ENCODE results near the gene ZNF232. TPM values are rescaled to one million over a fixed set of nuclear protein-coding genes. Genes with fewer than 3 reads are reported as not detected.
"Not testable (repeated sequence)": the region's sequence is repeated elsewhere in the genome, so short reads cannot be mapped to it uniquely, and the experiment has no call there.

ZNF232 gene
- total RNA-seq, 1 donor from 2014 or later: 7.3 TPM

DNA sequence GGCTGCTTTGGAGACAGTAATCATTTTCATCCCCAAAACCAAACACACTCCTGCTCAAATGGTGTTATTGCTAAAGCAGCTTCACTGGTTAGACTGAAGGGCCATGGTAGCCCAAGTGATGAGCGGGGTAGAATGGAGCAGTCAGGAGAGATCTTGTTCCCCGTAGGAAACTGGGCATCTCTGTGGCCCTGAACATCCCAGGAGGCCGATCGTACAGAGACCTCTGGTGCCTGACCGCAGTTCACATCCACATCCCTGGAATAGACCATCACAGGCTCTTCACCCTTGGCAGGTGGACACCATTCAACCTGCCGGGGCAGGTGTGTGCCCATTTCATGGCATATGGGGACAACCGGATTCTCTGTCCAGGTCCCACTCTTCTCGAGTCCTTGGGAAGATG lies 18.1 kb upstream of the ZNF232 start:
- not testable (repeated sequence) for DNase-seq

GRCh38 chr17:5128905-5129535 lies 17.3 kb upstream of the ZNF232 start:
- no peak for DNase-seq

DNA sequence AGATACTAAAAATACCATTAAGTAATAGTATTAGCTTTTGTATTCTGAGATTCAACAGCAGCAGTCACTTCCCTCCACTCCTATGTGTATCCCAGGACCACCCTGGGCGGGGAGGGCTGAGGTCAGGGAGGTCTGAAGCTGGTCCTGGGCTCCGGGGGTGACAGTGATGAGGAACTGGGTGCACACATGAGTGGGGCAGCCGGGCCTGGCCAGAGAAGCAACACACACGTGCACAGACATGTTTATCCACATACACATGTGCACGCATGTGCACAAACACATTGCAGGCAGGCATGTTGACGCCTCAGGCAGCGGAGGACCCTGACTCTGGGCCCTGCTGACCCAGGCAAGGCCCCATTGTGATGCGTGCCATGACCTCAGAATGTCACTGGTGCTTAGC lies 16.7 kb upstream of the ZNF232 start:
- not testable (repeated sequence) for DNase-seq

- DNase-seq: no peak
These were observed 16.2 kb upstream of the ZNF232 start for GRCh38 chr17:5127910-5128309.

DNA sequence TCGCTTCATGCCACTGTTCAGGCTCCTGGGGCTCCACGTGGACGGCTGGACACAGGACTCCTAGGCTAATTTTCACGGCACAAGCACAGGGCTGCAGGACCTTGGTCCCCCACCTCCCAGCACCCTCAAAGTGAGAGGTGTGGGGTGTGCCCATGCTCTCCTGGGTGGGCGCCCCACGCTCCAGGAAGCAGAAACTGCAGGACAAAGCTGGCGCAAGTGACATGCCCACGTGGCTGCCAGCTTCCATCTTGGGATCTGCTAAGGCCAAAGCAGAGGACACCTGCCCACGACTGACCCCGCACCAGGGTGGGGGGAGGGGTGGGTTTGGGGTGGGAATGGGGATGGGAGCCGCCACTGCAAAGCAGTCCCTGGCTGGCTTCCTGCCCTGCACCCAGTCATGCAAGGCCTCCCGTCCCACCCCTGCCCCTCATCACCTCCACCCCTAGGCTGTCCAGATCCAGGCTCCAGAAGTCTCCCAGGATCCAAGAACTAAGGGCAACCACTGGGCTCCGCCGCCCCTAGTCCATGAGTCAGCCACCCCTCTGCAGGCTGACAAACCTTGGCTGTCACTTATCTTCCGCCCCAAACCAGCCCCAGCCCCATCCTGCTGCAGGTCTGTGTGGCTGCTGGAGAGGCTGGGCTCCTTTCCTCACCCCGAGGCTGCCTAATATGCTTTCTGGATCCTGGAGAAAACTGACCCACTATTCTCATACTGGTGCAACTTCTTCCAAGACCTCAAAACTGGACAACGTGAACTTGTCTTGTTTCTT lies 15.2 kb upstream of the ZNF232 start:
- no peak for DNase-seq

DNA sequence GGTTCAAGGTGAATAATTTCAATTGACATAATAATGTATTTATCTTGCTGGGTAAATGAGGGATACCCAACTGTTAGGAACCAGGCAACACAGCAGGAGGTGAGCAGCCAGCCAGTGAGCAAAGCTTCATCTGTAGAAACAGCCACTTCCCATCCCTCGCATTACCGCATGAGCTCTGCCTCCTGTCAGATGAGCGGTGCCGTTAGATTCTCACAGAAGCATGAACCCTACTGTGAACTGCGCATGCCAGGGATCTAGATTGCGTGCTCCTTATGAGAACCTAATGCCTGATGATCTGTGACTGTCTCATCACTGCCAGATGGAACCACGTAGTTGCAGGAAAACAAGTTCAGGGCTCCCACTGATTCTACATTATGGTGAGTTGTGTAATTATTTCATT lies 13.2 kb upstream of the ZNF232 start:
- not testable (repeated sequence) for DNase-seq

DNA sequence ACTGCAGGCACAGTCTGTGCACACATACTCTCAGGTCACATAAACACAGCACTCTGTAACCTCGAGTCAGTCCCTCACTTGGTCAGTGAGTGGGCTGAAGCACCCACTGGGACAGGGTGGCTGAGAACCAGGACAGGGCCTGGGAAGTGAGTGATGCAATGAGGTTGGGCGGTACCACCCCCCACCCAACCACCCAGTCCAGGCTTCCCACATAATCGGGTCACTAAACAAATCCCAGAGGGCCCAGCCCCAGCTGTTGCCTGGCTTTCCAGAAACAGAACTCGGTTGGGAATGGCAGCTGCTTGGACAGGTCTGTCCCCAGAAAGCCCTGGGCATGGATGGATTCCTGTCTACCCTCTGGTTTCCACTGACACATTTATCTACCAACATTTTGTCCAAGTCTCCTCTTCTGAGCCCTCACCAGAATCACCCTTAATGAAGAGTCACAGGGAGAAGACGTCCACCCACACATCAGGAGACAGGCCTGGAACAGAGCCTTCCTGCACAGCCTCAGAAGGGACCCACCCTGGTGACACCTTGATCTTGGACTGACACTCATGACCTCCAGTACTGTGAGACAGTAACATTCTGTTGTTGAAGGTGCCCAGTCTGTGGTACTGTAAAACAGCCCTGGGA lies 12.6 kb upstream of the ZNF232 start:
- not testable (repeated sequence) for DNase-seq

DNA sequence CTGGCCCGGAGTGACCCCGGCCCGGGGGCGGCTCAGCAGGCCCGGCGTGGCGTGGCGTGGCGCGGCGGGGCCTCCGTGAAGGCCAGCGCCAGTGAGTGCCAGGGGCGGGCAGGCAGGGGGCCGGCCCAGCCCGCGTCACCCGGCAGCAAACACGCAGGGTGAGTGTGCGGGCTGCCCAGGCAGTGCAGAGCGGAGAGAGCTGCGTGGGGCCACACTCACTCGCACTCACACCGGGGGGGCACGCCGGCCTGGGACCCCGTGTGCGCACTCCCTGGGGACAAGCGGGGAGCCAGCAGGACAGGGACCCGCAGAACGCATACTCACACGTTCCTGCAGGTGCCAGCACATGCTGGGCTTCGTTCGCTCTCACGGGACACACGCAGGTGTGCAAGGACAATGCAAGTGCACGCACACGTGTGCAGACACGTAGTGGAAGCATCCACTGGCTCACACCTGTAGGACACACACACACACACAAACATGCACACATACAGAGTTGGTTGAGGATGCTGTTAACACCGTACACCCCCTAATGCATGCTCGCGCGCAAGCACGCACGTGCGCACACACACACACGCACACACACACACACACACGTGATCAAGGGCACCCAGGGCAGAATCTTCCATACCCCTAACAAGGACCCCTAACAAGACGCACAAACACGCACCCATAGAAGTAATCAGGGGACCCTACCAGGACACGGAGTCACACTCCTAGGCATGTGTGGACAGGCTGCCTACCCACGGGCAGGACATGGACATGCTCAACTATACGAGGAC lies 11.9 kb upstream of the ZNF232 start:
- DNase-seq: no peak

DNA sequence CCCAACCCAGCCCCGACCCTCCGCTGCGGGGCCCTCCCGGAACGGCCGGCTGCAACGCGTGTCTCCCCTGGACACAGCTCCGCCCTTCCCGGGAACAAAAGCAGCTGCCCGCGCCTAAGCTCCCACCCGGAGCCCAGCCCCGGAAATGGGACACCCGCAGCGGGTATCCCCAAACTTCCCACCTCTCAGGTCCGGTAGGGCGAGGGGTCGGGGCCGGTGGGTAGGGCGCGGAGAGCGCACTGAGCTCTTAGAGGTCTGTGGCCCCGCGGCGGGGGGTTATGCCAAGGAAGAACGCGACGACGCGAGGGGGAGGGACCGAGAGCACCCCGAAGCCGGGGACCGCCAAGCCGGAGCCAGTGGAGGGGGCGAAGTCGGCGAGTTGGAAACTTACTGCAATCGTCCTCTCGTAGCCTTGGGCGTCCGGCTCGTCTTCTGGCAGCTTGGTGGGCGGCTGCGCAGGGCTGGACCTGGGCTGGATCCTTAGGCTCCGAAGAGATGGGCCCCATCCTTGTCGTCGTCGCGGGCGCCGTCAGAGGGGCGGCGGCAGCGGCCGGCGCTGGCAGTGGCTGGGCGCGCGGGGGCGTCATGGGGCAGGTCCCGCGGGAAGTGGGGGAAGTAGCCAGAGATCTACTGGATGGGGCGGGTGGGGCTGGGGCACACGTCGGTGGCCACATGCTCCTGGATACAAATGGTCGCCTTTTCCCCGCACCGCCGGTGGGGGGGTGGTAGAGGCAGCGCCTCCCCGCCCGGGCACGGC lies 11.1 kb upstream of the ZNF232 start:
- no peak for DNase-seq

- not testable (repeated sequence) for DNase-seq
These were observed 10.4 kb upstream of the ZNF232 start for GRCh38 chr17:5122056-5122455.

DNA sequence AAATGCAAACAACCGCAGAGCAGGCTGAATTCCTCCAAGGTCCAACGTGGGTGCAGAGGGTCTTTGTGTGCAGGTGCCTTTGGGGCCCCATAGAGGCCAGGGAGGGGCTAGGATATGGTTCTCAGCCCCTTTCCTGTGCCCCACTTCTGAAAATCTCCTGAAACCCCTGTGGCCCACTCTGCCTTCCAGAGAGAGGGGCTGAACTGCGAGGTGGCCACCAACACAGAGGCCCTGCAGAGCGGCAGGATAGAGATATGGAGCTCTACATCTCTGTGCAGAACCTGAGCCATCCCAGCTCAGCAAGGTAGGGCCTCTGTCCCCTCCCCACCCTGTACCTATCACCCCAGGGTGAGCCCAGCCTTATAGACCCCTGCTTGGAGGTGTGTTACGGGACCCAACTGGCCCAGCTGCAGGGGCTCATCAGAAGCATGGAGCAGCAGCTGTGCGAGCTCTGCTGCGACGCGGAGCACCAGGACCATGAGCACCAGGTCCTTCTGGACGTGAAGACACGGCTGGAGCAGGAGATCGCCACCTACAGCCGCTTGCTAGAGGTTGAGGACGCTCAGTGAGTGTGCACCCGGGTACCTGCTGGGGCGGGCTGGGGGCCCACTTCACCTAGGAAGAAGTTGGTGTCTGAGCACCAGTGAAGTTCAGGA lies 9.6 kb upstream of the ZNF232 start:
- no peak for DNase-seq

GRCh38 chr17:5120436-5121185 lies 8.9 kb upstream of the ZNF232 start:
- not testable (repeated sequence) for DNase-seq

- DNase-seq: no peak
These were observed 8.4 kb upstream of the ZNF232 start for GRCh38 chr17:5120036-5120435.

- DNase-seq: no peak
These were observed 6.5 kb upstream of the ZNF232 start for GRCh38 chr17:5118219-5118618.

GRCh38 chr17:5115673-5116651 lies 4.3 kb upstream of the ZNF232 start, which contains the start of gene USP6:
USP6 (plus strand) TSS chr17:5116032; CDS start chr17:5130368, 14,336 bp downstream.
- DNase-seq: no peak

- DNase-seq: no peak
These were observed 862 bp downstream of the ZNF232 start for GRCh38 chr17:5110816-5111215.

GRCh38 chr17:5100832-5101231 lies 10.8 kb downstream of the ZNF232 start:
- DNase-seq: no peak

DNA sequence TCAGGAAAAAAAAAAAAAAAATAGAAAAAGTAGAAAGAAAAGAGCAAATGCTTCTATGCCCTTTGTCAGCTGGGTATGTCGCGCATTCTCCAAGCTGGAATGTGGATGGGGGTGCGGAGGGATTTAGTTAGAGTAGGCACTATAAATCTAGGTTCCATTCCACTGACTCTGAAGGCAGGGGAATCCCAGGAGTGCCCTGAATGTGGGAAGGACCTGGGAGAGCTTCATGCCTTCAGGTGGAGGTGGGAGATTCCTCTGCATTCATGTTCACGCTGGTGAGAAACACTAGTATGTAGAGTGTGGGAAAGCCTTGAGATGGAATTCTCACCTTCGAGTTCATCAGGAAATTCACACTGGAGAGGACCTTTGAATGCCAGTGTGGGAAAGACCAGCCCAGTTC lies 12.4 kb downstream of the ZNF232 start:
- no peak for DNase-seq
